HG02798 (cell line): Measurements from ENCODE around the gene ZMYND8.

Source experiments
- ATAC-seq: cut with Tn5 transposase; IDR thresholded peaks from one replicate; pipeline ENCODE4 v1.9.1; 2021; ENCODE audit warnings: mild to moderate bottlenecking; ENCODE audit not compliant: unreplicated experiment, poor library complexity

The ZMYND8 gene

GRCh38 chr20:47335251-47336128 is 21.0 kb downstream of the ZMYND8 start:
- no peak for ATAC-seq

- no peak for ATAC-seq
These were observed 22.4 kb downstream of the ZMYND8 start for GRCh38 chr20:47334022-47334551.

GRCh38 chr20:47332381-47333206 is 23.9 kb downstream of the ZMYND8 start:
- ATAC-seq = no peak

- ATAC-seq = no peak
These were observed 25.4 kb downstream of the ZMYND8 start for GRCh38 chr20:47330933-47331708.

- no peak for ATAC-seq
These were observed 26.4 kb downstream of the ZMYND8 start for GRCh38 chr20:47330071-47330470.

- no peak for ATAC-seq
These were observed 28.4 kb downstream of the ZMYND8 start for GRCh38 chr20:47328129-47328528.

- no peak for ATAC-seq
These were observed 28.8 kb downstream of the ZMYND8 start for GRCh38 chr20:47327711-47328110.

- no peak for ATAC-seq
These were observed 29.7 kb downstream of the ZMYND8 start for GRCh38 chr20:47326658-47327268.

GRCh38 chr20:47325242-47325641 is 31.3 kb downstream of the ZMYND8 start:
- ATAC-seq = no peak

GRCh38 chr20:47320990-47321805 is 35.3 kb downstream of the ZMYND8 start:
- ATAC-seq = no peak

GRCh38 chr20:47319517-47320252 is 36.8 kb downstream of the ZMYND8 start:
- no peak for ATAC-seq

- no peak for ATAC-seq
These were observed 37.6 kb downstream of the ZMYND8 start for GRCh38 chr20:47318586-47319516.

GRCh38 chr20:47318027-47318585 is 38.4 kb downstream of the ZMYND8 start:
- ATAC-seq = no peak

GRCh38 chr20:47317127-47317895 is 39.2 kb downstream of the ZMYND8 start:
- ATAC-seq = no peak

- no peak for ATAC-seq
These were observed 39.7 kb downstream of the ZMYND8 start for GRCh38 chr20:47316776-47317126.

GRCh38 chr20:47315339-47316056 is 41.0 kb downstream of the ZMYND8 start:
- ATAC-seq = no peak
